Measurements from ENCODE around the gene ZNF385D.

The ZNF385D gene

DNA sequence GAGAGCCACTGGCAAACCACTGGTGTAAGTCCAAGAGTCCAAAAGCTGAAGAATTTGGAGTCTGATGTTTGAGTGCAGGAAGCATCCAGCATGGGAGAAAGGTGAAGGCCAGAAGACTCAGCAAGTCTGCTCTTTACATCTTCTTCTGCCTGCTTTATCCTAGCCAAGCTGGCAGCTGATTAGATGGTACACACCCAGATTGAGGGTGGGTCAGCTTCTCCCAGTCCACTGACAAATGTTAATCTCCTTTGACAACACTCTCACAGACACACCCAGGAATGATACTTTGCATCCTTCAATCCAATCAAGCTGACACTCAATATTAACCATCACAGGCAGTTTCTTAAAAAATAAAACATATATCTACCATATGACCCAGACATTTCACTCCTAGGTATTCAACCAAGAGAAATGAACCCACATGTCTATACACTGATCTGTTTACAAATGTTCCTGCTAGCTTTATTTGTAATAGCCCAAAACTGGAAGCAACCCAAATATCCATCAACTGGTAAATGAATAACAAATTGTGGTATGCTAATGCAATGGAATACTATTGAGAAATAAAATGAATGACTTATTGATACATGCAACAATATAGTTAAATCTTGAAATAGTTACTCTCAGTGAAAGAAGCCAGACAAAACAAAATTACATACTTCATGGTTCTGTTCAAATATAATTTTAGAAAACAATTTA is 373.8 kb downstream of the ZNF385D start:
- no peak for DNase-seq (ENCODE audit: low read depth in 2 of 2)

DNA sequence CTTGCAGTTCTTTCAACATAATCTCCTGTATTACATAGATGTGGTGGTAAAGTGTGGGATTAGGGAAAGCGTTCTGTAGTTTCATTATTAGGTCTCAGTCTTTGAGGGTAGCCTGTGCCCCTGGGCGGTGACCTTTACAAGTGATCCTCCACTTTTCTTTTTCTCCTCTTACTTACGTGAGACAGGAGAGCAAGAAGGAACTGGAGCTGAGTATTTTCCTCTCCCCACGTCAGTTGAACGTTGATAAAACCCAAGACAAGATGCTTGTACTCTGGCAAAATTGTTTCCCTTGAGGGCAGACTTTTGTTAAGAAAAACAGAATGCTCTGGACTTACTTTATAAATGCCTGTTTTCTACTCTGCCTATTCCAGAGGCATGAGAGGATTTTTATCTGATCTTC is 378.7 kb downstream of the ZNF385D start:
- no peak for DNase-seq (ENCODE audit: low read depth in 2 of 2)
